ENCODE measurements around the gene STAT5B.

STAT5B gene

DNA sequence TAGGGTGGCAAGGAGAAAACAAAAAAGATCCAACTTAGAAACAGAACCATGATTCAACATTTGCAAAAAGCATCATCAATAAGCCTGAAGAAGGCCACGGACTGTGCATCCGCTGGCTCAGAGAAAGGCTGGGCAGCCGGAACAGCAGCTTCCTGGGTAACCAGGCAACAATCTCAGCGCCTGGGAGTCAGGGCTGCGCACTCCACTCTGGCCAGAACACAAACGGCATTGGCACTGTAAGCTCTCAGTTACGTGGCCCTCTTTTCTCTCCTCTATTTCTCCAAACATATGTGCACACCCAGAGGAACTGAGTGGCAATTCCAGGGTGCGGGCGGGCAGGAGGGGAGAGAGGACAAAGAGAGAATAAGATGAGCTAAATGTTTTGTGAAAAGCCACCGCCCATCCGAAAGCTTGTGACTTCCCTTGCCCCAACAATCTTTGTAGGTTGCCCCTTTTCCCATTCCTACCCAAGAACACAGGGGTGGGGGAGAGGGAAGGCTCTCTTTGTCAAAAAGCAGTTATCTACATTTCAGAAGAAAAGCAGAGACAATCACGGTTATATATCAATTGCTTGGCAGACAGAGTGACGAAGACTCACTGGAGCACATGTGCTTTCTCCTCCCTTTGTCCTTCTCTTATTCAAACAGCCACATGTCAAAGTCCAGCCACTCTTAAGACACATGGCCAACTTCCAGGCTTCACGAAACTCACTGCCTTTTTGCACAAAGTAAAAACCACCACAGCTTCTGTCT lies 75.3 kb downstream of the STAT5B start:
- FAIRE-seq (no peak), DNase-seq (ENCODE audit: insufficient read length, low spot score) (no peak)
- no peak for TF ChIP-seq POLR2A (IDR thresholded peaks at IDR 0.05; ENCODE audit: low read depth, low read length)

DNA sequence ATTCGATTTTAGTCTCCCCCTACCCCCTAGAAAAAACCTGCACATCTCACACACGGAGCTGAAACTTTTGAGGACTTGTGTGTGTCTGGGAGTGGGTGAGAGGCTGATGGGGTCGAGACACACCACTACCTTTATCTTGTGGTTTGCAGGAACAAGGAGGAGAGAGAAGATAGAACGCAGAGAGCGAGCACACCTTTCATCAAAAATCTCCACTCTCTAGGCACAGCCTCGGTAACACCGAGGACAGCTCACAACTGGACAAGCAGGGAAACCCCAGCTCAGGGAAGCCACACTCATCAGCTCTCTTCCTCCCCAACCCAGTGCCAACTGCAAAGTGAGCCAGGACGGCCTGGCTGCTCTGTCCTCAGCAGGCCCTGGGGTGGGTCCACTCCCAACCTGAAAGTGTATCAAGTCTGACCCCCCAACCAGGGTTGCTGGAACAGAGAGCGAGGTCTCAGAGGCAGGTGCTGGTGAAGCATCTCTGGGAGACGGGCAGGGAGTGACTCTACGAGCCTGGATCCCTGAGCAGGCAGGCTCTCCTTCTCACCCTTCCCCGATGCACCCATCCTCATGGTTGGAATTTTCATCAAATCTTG lies 76.7 kb downstream of the STAT5B start:
- FAIRE-seq (no peak), DNase-seq (ENCODE audit: insufficient read length, low spot score) (no peak)
- no peak for TF ChIP-seq POLR2A (IDR thresholded peaks at IDR 0.05; ENCODE audit: low read depth, low read length)

DNA sequence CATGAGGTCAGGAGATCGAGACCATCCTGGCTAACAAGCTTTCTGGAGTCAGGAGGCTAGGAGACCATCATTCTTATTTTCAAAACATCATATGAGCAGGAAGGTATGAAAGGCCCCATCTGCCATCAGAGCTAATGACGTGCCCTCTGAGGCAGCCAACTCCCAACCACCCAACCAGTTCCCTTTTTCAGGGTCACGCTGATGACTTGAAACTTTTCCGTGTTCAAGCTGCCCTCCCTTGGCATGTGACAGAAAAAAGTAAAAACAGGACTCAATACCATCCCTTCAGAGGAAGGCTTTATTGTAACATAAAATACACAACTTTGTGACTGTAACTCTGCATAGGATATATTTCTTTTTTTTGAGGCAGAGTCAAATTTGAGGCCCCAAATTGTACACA lies 77.3 kb downstream of the STAT5B start:
- FAIRE-seq, result no peak
- DNase-seq (ENCODE audit: insufficient read length, low spot score), result no peak
- no peak for TF ChIP-seq POLR2A (IDR thresholded peaks at IDR 0.05; ENCODE audit: low read depth, low read length)

DNA sequence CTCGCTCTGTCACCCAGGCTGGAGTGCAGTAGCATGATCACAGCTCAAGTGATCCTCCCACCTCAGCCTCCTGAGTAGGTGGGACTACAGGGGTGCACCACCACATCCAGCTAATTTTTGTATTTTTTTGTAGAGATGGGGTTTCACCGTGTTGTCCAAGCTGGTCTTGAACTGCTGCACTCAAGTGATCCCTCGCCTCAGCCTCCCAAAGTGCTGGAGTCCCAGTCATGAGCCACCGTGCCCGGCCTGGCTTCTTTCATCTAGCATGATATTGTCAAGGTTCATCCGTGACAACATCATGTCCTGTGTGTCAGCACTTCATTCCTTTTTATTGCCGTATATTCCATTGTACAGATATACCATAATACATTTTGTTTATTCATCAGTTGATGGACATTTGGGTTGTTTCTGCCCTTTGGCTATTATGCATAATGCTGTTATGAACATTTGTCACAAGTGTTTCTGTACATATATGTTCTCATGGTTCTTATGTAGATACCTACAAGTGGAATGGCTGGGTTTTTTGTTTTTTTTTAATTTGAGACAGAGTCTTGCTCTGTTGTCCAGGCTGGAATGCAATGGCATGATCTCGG lies 78.5 kb downstream of the STAT5B start:
- DNase-seq (ENCODE audit: insufficient read length, low spot score) (no peak), FAIRE-seq (no peak)
- no peak for TF ChIP-seq POLR2A (IDR thresholded peaks at IDR 0.05; ENCODE audit: low read depth, low read length)

- TF ChIP-seq POLR2A (IDR thresholded peaks at IDR 0.05; ENCODE audit: low read depth, low read length), result no peak
- FAIRE-seq (no peak), DNase-seq (ENCODE audit: insufficient read length, low spot score) (peak; percentile 86)
Observed at GRCh38 chr17:42193969-42194899, 82.0 kb downstream of the STAT5B start, which contains the start of gene GHDC. Gene GHDC, minus strand, starts transcription at chr17:42194494. Its CDS starts 913 bp downstream, at chr17:42193581.

DNA sequence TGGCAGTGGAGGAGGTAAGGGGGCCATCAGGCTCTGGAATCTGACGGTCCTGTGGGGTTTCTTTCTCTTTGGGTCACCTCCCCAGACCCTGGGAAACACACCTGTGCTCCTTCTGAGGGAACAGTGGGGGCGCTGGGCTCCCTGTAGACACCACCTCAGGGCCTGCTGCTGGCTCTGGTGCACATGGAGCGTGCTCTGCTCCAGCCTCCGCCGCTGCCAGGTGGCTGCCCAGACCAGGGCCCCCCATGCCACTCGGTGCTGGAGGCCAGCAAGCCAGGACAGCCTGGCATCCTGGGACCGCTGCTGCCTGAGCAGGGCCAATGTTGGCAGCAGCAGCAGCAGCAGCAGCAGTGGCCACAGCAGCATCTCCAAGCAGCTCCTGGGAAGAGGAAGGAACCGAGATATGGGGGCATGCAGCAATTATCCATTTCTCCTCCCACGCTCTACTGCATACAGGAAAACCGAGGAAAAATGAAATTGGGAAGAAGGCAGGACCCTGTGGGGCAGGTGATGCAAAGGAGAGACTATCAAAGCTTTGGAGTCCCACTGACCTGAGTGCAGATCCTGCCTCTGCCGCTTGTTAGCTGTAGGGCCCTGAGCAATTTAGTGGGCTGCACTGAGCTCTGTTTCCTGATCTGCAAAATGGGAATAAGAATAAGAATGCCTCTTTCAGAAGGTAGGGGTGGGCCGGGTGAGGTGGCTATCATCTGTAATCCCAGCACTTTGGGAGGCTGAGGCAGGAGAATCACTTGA lies 82.8 kb downstream of the STAT5B start:
- FAIRE-seq, result no peak
- no peak for TF ChIP-seq POLR2A (IDR thresholded peaks at IDR 0.05; ENCODE audit: low read depth, low read length)
- no peak for DNase-seq (ENCODE audit: insufficient read length, low spot score)

GRCh38 chr17:42192189-42193126 lies 83.7 kb downstream of the STAT5B start:
- DNase-seq (ENCODE audit: insufficient read length, low spot score), result no peak
- no peak for FAIRE-seq
- no peak for TF ChIP-seq POLR2A (IDR thresholded peaks at IDR 0.05; ENCODE audit: low read depth, low read length)

GRCh38 chr17:42191275-42191608 lies 84.9 kb downstream of the STAT5B start:
- DNase-seq (ENCODE audit: insufficient read length, low spot score) (no peak), FAIRE-seq (no peak)
- TF ChIP-seq POLR2A (IDR thresholded peaks at IDR 0.05; ENCODE audit: low read depth, low read length), result no peak

- FAIRE-seq, result no peak
- DNase-seq (ENCODE audit: insufficient read length, low spot score), result no peak
- no peak for TF ChIP-seq POLR2A (IDR thresholded peaks at IDR 0.05; ENCODE audit: low read depth, low read length)
Observed at GRCh38 chr17:42190491-42191274, 85.5 kb downstream of the STAT5B start.

GRCh38 chr17:42189651-42189965 lies 86.6 kb downstream of the STAT5B start:
- FAIRE-seq (no peak), DNase-seq (ENCODE audit: insufficient read length, low spot score) (no peak)
- no peak for TF ChIP-seq POLR2A (IDR thresholded peaks at IDR 0.05; ENCODE audit: low read depth, low read length)

GRCh38 chr17:42188749-42189650 lies 87.2 kb downstream of the STAT5B start:
- no peak for FAIRE-seq
- TF ChIP-seq POLR2A (IDR thresholded peaks at IDR 0.05; ENCODE audit: low read depth, low read length), result no peak
- no peak for DNase-seq (ENCODE audit: insufficient read length, low spot score)

All from H54 (cell line).